Lower leg skin (tissue), 4 donors: Measurements from ENCODE around the gene POU5F1. TPM values are rescaled to one million over a fixed set of nuclear protein-coding genes. Genes with fewer than 3 reads are reported as not detected.

ENCODE experiments used
- DNase-seq, 2 donors: peaks; one replicate each; pipeline ENCODE4 v3.0.0-alpha.2; 2019; ENCODE audit warnings: low spot score in 2 of 2
- H3K4me3 ChIP-seq: fragments of 200-600 bp; sonication (generic); 2 replicates; pipeline ENCODE4 v1.5.1; 2017; ENCODE audit warnings: mild to moderate bottlenecking, low read depth; ENCODE audit not compliant: poor library complexity, severe bottlenecking
- POLR2A ChIP-seq, 2 donors: fragments of 450-650 bp; IDR thresholded peaks; one replicate each; pipeline ENCODE4 v1.6.1; 2016 to 2017; ENCODE audit warnings: antibody characterized with exemption in 2 of 2, mild to moderate bottlenecking in 1 of 2, moderate library complexity in 1 of 2
- WGBS, 2 donors: methylation state at CpG; one replicate each; pipeline ENCODE4 v1.1.5; 2018; 5-methylcytosine and 5-hydroxymethylcytosine counted together
- intact Hi-C: fragments of 100-400 bp; cut with DNase I; formaldehyde crosslinking; loops from one replicate; pipeline ENCODE4 v1.15.0; 2023; ENCODE audit warnings: low total_unique reads
- total RNA-seq, 4 donors: library from RNA; depleted of rRNA; stranded (reverse); fragments of >200 nt; gene quantifications; one replicate each; pipeline ENCODE4 v1.1.0, GENCODE V29; 2016
- TF ChIP-seq, protein P1 (sequence below), 3 donors: fragments of 450-650 bp; IDR thresholded peaks; one replicate each; pipeline ENCODE4 v1.5.1; 2016; ENCODE audit warnings: antibody characterized with exemption in 3 of 3, mild to moderate bottlenecking in 3 of 3, moderate library complexity in 2 of 3

The POU5F1 gene
- total RNA-seq, 4 donors from 2014 or later = 0.47 to 5.2 (median 3.3) TPM

DNA sequence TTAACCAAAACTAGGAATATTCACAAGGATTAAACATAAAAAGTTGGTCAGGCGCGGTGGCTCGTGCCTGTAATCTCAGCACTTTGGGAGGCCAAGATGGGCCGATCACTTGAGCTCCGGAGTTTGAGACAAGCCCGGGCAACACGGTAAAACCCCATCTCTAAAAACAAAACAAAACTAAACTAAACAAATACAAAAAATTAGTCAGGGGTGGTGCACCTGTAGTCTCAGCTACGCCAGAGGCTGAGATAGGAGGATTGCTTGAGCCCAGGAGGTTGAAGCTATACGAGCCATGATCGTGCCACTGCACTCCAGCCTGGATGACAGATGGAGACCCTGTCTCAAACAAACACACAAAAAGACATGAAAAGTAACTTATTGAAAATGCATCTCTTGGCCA lies 34.8 kb downstream of the POU5F1 start:
- 84 to 91% methylated on average over 10 of the region's 10 CpGs for WGBS, 2 donors
- intact Hi-C loops = loop anchor here (5.0 kb wide), 2 partner anchors 57 to 227 kb away; no protein-coding TSS in a partner anchor
- no peak overlapping the region for H3K4me3 ChIP-seq
- DNase-seq = no peak
- TF ChIP-seq POLR2A (IDR thresholded peaks at IDR 0.05) = no peak
- TF ChIP-seq, protein P1, sequence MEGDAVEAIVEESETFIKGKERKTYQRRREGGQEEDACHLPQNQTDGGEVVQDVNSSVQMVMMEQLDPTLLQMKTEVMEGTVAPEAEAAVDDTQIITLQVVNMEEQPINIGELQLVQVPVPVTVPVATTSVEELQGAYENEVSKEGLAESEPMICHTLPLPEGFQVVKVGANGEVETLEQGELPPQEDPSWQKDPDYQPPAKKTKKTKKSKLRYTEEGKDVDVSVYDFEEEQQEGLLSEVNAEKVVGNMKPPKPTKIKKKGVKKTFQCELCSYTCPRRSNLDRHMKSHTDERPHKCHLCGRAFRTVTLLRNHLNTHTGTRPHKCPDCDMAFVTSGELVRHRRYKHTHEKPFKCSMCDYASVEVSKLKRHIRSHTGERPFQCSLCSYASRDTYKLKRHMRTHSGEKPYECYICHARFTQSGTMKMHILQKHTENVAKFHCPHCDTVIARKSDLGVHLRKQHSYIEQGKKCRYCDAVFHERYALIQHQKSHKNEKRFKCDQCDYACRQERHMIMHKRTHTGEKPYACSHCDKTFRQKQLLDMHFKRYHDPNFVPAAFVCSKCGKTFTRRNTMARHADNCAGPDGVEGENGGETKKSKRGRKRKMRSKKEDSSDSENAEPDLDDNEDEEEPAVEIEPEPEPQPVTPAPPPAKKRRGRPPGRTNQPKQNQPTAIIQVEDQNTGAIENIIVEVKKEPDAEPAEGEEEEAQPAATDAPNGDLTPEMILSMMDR (IDR thresholded peaks at IDR 0.05) = no peak

DNA sequence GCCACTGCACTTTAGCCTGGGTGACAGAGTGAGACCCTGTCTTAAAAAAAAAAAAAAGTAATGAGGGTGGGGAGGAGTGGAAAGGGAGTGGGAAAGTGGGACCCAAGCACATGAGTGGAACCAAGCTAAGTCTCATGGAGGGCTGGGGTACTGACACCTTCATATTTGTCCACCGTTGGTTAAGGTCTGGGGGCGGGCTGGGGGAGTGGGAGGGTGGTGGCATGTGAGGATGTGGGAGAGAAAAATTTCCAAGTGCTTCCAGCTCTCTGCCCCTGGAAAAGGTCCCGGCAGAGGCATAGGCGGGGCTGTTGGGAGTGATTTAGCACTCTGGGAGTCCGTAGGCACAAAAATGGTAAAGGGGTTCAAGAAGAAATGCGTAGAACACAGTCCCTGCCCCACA lies 37.7 kb downstream of the POU5F1 start:
- 50 to 75% methylated on average over 6 of the region's 6 CpGs for WGBS, 2 donors
- no peak overlapping the region for H3K4me3 ChIP-seq
- intact Hi-C loops = no loop called here
- DNase-seq = no peak
- no peak for TF ChIP-seq POLR2A (IDR thresholded peaks at IDR 0.05)
- TF ChIP-seq, protein P1 (IDR thresholded peaks at IDR 0.05) = no peak

DNA sequence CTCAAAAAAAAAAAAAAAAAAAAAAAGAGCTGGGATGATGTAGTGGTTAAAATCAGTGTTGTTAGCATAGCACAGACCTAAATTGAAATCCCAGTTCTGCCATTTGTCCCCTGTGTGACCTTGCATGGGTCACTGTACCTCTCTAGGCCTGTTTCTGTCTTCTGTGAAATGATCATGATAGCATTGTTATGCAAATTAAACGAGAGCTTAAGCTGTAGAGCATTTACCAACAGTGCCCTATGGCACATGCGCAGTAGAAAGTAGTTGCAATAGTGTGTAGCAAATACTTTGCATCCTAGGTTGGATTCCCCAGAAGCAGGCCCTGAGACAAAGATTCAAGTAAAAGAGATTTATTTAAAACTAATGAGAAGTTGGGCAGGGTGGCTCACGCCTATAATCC lies 38.9 kb downstream of the POU5F1 start:
- DNase-seq = no peak
- H3K4me3 ChIP-seq = no peak overlapping the region
- intact Hi-C loops = no loop called here
- 89 to 97% methylated on average over 3 of the region's 3 CpGs for WGBS, 2 donors
- TF ChIP-seq, protein P1 (IDR thresholded peaks at IDR 0.05) = no peak
- no peak for TF ChIP-seq POLR2A (IDR thresholded peaks at IDR 0.05)

GRCh38 chr6:31130751-31131150 lies 39.7 kb downstream of the POU5F1 start:
- 96 to 97% methylated on average over 3 of the region's 3 CpGs for WGBS, 2 donors
- no peak for DNase-seq
- intact Hi-C loops = no loop called here
- TF ChIP-seq, protein P1 (IDR thresholded peaks at IDR 0.05) = no peak
- TF ChIP-seq POLR2A (IDR thresholded peaks at IDR 0.05) = no peak
- H3K4me3 ChIP-seq = no peak overlapping the region

GRCh38 chr6:31129130-31129529 lies 41.4 kb downstream of the POU5F1 start:
- TF ChIP-seq, protein P1 (IDR thresholded peaks at IDR 0.05) = no peak
- no peak for TF ChIP-seq POLR2A (IDR thresholded peaks at IDR 0.05)
- intact Hi-C loops = no loop called here
- no peak overlapping the region for H3K4me3 ChIP-seq
- 49 to 72% methylated on average over 4 of the region's 4 CpGs for WGBS, 2 donors
- DNase-seq = no peak

DNA sequence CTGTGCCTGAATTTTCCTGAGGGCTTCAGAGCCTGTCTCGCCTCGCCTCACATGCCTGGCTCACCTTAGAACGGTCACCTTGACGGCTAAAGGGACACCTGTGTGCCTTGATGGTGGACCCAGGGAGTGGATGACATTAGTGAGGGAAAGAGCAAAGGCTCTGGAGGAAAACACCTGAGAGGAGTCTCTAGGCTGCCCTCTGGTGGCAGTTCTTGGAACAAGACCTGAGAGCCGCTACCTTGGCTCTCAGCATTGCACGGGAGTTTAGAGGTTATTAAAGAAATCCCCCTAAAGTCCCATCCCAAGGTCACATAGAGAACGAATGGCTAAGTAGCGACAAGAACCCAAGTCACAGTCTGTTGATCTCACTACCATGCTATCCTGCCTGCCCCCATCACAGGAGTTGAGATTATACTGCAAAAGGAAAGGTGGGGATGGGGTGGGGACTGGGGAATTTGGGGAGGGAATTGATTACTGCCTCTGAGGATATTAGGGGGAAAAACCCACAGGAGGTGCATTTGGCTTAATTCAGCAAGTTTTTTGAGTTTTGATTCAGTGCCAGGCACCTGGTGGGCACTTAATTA lies 42.3 kb downstream of the POU5F1 start:
- intact Hi-C loops = no loop called here
- TF ChIP-seq, protein P1 (IDR thresholded peaks at IDR 0.05) = no peak
- TF ChIP-seq POLR2A (IDR thresholded peaks at IDR 0.05) = no peak
- peak in 1 of 2 donors; percentile 91 for DNase-seq
- no peak overlapping the region for H3K4me3 ChIP-seq
- 6 to 8% methylated on average over 8 of the region's 8 CpGs for WGBS, 2 donors
